SK-N-SH (cell line): ENCODE results near the gene LBR. TPM values are rescaled to one million over a fixed set of nuclear protein-coding genes. Genes with fewer than 3 reads are reported as not detected.

Source experiments
- CTCF ChIA-PET: fragments of 300-600, 350-600 bp; formaldehyde crosslinking; extraction: SDS; loops from one replicate; lab custom pipeline; 2021; lab: Yijun Ruan, JAX
- POLR2A ChIA-PET: fragments of 350-600 bp; sonication (Branson Sonifier 250); formaldehyde crosslinking; extraction: SDS; loops from one replicate; lab custom pipeline; 2020; ENCODE audit warnings: antibody characterized with exemption, inconsistent platforms; lab: Yijun Ruan, JAX
- DNase-seq: peaks from one replicate; pipeline ENCODE4 v3.0.0; 2012
- H2AFZ ChIP-seq: fragments of 200-600 bp; sonication (generic); 2 replicates; pipeline ENCODE4 v1.8.1; 2016; ENCODE audit warnings: antibody characterized with exemption, mild to moderate bottlenecking, low read depth
- H3F3A ChIP-seq: fragments of 200-600 bp; sonication (generic); replicated peaks from 2 replicates; pipeline ENCODE3; 2016; ENCODE audit warnings: antibody characterized with exemption, mild to moderate bottlenecking; ENCODE audit not compliant: insufficient read depth
- H3K27ac ChIP-seq, 2 experiments: fragments of 200-500 bp in 1 of 2; fragments of 200-600 bp in 1 of 2; sonication (Bioruptor generic) in 1 of 2; sonication (generic), shearing (Covaris generic) in 1 of 2; 2 replicates each; pipeline versions ENCODE4 v1.5.1 to v1.6.1; 2014 to 2016; ENCODE audit warnings: low read depth in 2 of 2, inconsistent platforms in 1 of 2, low read length in 1 of 2, mild to moderate bottlenecking in 1 of 2, mixed read lengths in 1 of 2
- H3K27me3 ChIP-seq: fragments of 200-600 bp; sonication (generic), shearing (Covaris generic); 2 replicates; pipeline ENCODE4 v1.6.1; 2016; ENCODE audit warnings: mixed run types; ENCODE audit not compliant: insufficient read depth
- H3K36me3 ChIP-seq, 2 experiments: fragments of 200-500 bp in 1 of 2; fragments of 200-600 bp in 1 of 2; sonication (Bioruptor generic) in 1 of 2; sonication (generic) in 1 of 2; replicated peaks in 1 of 2; 2 replicates each; pipeline versions ENCODE3 to v1.5.1; 2014 to 2016; ENCODE audit warnings: low read length in 1 of 2, mild to moderate bottlenecking in 1 of 2; ENCODE audit not compliant: insufficient read depth in 2 of 2, control insufficient read depth in 1 of 2
- H3K4me1 ChIP-seq, 2 experiments: fragments of 200-500 bp in 1 of 2; fragments of 200-600 bp in 1 of 2; sonication (Bioruptor generic) in 1 of 2; sonication (generic), shearing (Covaris generic) in 1 of 2; 2 replicates each; pipeline versions ENCODE4 v1.5.1 to v1.6.1; 2014 to 2016; ENCODE audit warnings: low read depth in 1 of 2, low read length in 1 of 2, mixed run types in 1 of 2; ENCODE audit not compliant: insufficient read depth in 2 of 2, control insufficient read depth in 1 of 2
- H3K4me2 ChIP-seq: fragments of 200-600 bp; sonication (generic), shearing (Covaris generic); 2 replicates; pipeline ENCODE4 v1.6.1; 2017; ENCODE audit warnings: mixed run types
- H3K4me3 ChIP-seq, 2 experiments: fragments of 200-500 bp in 1 of 2; fragments of 200-600 bp in 1 of 2; sonication (Bioruptor generic) in 1 of 2; sonication (generic), shearing (Covaris generic) in 1 of 2; 2 replicates each; pipeline versions ENCODE4 v1.5.1 to v1.8.1; 2014 to 2016; ENCODE audit warnings: low read depth in 2 of 2, inconsistent platforms in 1 of 2, low read length in 1 of 2, mild to moderate bottlenecking in 1 of 2, mixed read lengths in 1 of 2, moderate library complexity in 1 of 2
- H3K79me2 ChIP-seq: fragments of 200-600 bp; sonication (generic); 2 replicates; pipeline ENCODE4 v1.8.1; 2017; ENCODE audit warnings: mild to moderate bottlenecking; ENCODE audit not compliant: insufficient read depth
- H3K9ac ChIP-seq: fragments of 200-600 bp; sonication (generic); 2 replicates; pipeline ENCODE4 v1.6.1; 2017; ENCODE audit warnings: mixed run types
- H3K9me2 ChIP-seq: fragments of 200-600 bp; sonication (generic); 2 replicates; pipeline ENCODE4 v1.6.1; 2017; ENCODE audit warnings: mixed run types
- H3K9me3 ChIP-seq: fragments of 200-600 bp; sonication (generic); 2 replicates; pipeline ENCODE4 v1.6.1; 2017; ENCODE audit warnings: mixed run types, mild to moderate bottlenecking, moderate library complexity
- H4K20me1 ChIP-seq: fragments of 200-600 bp; sonication (generic); 2 replicates; pipeline ENCODE4 v1.6.1; 2017; ENCODE audit warnings: mild to moderate bottlenecking, mixed run types; ENCODE audit not compliant: insufficient read depth
- CHD2 ChIP-seq: fragments of 150-350 bp; IDR thresholded peaks from 2 replicates; pipeline ENCODE4 v1.6.1; 2018; ENCODE audit warnings: low read length; ENCODE audit not compliant: partially characterized antibody
- CTCF ChIP-seq: fragments of 200-600 bp; sonication (generic); IDR thresholded peaks from 2 replicates; pipeline ENCODE4 v1.6.1; 2017; ENCODE audit warnings: antibody characterized with exemption, mild to moderate bottlenecking, moderate library complexity
- EP300 ChIP-seq, 2 experiments: IDR thresholded peaks; 2 replicates each; pipeline versions ENCODE4 v1.4.0 to v1.6.1; 2012; ENCODE audit warnings: borderline replicate concordance in 1 of 2, low read depth in 1 of 2, low read length in 1 of 2
- FOSL2 ChIP-seq: IDR thresholded peaks from 2 replicates; pipeline ENCODE4 v1.4.0; 2012; ENCODE audit warnings: low read depth, mild to moderate bottlenecking, moderate library complexity, borderline replicate concordance
- FOXJ3 ChIP-seq: sonication (generic); formaldehyde crosslinking; IDR thresholded peaks from 2 replicates; pipeline ENCODE4 v1.5.1; 2020; ENCODE audit warnings: mild to moderate bottlenecking, missing genetic modification reagents
- MXI1 ChIP-seq: IDR thresholded peaks from 2 replicates; pipeline ENCODE4 v1.6.1; 2012; ENCODE audit warnings: mild to moderate bottlenecking, low read depth, low read length, improper control_type of control experiment
- POLR2AphosphoS5 ChIP-seq: IDR thresholded peaks from 2 replicates; pipeline ENCODE4 v1.6.1; 2012; ENCODE audit warnings: low read depth, low read length
- WGBS: methylation state at CpG from one replicate; pipeline ENCODE4 v1.1.6; 2017; ENCODE audit warnings: low lambda C conversion rate; 5-methylcytosine and 5-hydroxymethylcytosine counted together
- polyA plus RNA-seq, 3 experiments: library from polyadenylated mRNA; depleted of rRNA; stranded (reverse); fragments of >200 nt; gene quantifications; 2 replicates each; pipeline ENCODE4 v1.2.3, GENCODE V29; 2012
- TF ChIP-seq, protein P1 (sequence below): fragments of 150-350 bp; IDR thresholded peaks from 2 replicates; pipeline ENCODE4 v1.6.1; 2017; ENCODE audit warnings: antibody characterized with exemption, low read length, low read depth, borderline replicate concordance

The LBR gene
- polyA plus RNA-seq, 1 of the 3 experiments (the other 2 are of a cell fraction): 10.6 TPM

GRCh38 chr1:225415307-225415706, 12.5 kb downstream of the LBR start (continued):
- TF ChIP-seq, protein P1, sequence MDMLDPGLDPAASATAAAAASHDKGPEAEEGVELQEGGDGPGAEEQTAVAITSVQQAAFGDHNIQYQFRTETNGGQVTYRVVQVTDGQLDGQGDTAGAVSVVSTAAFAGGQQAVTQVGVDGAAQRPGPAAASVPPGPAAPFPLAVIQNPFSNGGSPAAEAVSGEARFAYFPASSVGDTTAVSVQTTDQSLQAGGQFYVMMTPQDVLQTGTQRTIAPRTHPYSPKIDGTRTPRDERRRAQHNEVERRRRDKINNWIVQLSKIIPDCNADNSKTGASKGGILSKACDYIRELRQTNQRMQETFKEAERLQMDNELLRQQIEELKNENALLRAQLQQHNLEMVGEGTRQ: no peak

- POLR2A ChIA-PET: no interaction called here
- peaks cover 67 to 86% of the 10 kb centered on the region in 2 experiments for H3K36me3 ChIP-seq
- CTCF ChIA-PET: no interaction called here
Observed at GRCh38 chr1:225413708-225414375, 14.0 kb downstream of the LBR start.

DNA sequence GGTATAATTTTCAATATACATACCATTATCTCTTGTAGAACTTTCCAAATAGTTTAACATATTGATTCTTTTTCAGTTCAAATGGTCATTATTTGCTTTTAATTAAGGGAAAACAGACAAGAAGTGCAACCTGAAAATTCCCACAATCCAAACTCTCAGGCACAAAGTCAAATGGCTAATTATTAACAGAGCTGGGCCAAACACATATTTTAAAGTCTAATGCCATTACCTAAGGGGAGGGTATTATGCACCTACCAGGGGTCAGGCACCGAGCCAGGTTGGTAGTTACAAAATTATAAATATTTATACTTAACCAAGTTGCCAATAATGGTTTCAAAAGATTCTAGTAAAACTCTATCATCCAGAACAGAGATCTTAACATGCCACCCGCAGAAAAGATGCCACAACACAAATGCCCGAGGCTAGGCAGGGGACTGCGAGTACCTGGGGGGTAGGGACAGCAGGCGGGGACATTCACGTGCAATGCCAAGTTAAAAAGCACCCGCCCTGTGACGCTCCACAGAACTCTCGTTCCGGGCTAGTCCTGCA, 15.0 kb downstream of the LBR start:
- Histone ChIP-seq H3K9me3 (no peaks in the 10 kb centered on the region), H4K20me1 (no peaks in the 10 kb centered on the region), H3K9me2 (no peaks in the 10 kb centered on the region), H3K27me3 (no peaks in the 10 kb centered on the region), H3K36me3 (peaks cover 64 to 84% of the 10 kb centered on the region in 2 experiments), H3K4me2 (no peak overlapping the region), H2AFZ (no peak overlapping the region), H3K79me2 (0 out of 2 replicates have a peak, but pooled peaks cover 3% of the 10 kb centered on the region), H3F3A (no peaks in the 10 kb centered on the region), H3K4me1 (peaks cover 0 to 2% of the 10 kb centered on the region in 2 experiments; a peak in 2 of 4 replicates), H3K27ac (no peak overlapping the region), H3K9ac (no peak overlapping the region), H3K4me3 (no peak overlapping the region)
- POLR2A ChIA-PET: no interaction called here
- TF ChIP-seq FOSL2 (no peak), MXI1 (no peak), CHD2 (no peak), EP300 (IDR thresholded peaks at IDR 0.05; ENCODE audit: borderline replicate concordance in 1 of 2, low read depth in 1 of 2, low read length in 1 of 2) (no peak), FOXJ3 (CRISPR knock-in tag) (no peak)
- CTCF ChIA-PET: no interaction called here
- DNase-seq: no peak
- 89% methylated on average over 10 of the region's 10 CpGs for WGBS

More at GRCh38 chr1:225413708-225414375, 14.0 kb downstream of the LBR start:
- no peaks in the 10 kb centered on the region for H3K27me3 ChIP-seq
- WGBS: 95% methylated on average over 5 of the region's 5 CpGs
- no peak overlapping the region for H3K9ac ChIP-seq
- no peaks in the 10 kb centered on the region; a peak in 2 of 4 replicates for H3K4me1 ChIP-seq
- H3K4me2 ChIP-seq: no peak overlapping the region
- no peak for DNase-seq
- no peak overlapping the region for H2AFZ ChIP-seq
- no peaks in the 10 kb centered on the region for H4K20me1 ChIP-seq
- H3K27ac ChIP-seq: no peak overlapping the region
- H3F3A ChIP-seq: no peaks in the 10 kb centered on the region
- TF ChIP-seq POLR2AphosphoS5 (no peak), CTCF (peak; percentile 9; the same call in 1 of the 2 replicates)
- H3K9me3 ChIP-seq: no peaks in the 10 kb centered on the region
- no peak overlapping the region for H3K4me3 ChIP-seq
- H3K9me2 ChIP-seq: no peaks in the 10 kb centered on the region
- H3K79me2 ChIP-seq: peaks cover 3% of the 10 kb centered on the region; the same call in 1 of the 2 replicates
